Measurements from ENCODE around the gene CABLES1.

The CABLES1 gene

DNA sequence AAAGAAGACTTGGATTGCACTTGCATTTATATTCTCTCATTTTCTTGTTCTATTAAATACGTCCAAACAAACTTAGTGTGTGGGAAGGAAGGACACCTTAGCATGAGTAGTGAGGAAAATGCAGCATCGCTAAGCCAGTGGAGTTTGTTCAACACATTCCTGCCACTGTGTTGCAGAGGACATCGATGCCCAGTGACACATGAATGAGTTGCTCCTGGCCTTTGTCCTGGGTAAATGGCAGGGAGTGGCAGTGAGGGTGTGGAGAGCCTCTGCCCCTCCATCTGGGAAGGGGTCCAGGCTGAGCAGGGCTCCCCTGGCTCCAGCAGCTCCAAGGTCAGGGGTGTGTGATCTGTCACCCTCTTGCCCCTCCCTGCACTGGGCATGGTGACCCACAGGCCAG, 75.9 kb downstream of the CABLES1 start:
- no peak for TF ChIP-seq EZH2phosphoT487 (conservative IDR thresholded peaks at IDR 0.05; ENCODE audit: low read length)
- TF ChIP-seq, protein P1, sequence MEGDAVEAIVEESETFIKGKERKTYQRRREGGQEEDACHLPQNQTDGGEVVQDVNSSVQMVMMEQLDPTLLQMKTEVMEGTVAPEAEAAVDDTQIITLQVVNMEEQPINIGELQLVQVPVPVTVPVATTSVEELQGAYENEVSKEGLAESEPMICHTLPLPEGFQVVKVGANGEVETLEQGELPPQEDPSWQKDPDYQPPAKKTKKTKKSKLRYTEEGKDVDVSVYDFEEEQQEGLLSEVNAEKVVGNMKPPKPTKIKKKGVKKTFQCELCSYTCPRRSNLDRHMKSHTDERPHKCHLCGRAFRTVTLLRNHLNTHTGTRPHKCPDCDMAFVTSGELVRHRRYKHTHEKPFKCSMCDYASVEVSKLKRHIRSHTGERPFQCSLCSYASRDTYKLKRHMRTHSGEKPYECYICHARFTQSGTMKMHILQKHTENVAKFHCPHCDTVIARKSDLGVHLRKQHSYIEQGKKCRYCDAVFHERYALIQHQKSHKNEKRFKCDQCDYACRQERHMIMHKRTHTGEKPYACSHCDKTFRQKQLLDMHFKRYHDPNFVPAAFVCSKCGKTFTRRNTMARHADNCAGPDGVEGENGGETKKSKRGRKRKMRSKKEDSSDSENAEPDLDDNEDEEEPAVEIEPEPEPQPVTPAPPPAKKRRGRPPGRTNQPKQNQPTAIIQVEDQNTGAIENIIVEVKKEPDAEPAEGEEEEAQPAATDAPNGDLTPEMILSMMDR (IDR thresholded peaks at IDR 0.05; ENCODE audit: insufficient read depth, low read length, poor library complexity, severe bottlenecking), result no peak
- Histone ChIP-seq H3K27ac (ENCODE audit: low read depth, low read length) (no peak overlapping the region), H3K79me2 (ENCODE audit: insufficient read depth, low read length) (no peaks in the 10 kb centered on the region), H3F3A (ENCODE audit: insufficient read depth) (no peaks in the 10 kb centered on the region), H3K9me3 (ENCODE audit: insufficient read depth, low read length) (no peaks in the 10 kb centered on the region), H3K27me3 (ENCODE audit: low read length) (no peaks in the 10 kb centered on the region), H3K9me2 (replicated peaks; ENCODE audit: insufficient read depth, low read length) (no peaks in the 10 kb centered on the region), H3K9ac (ENCODE audit: low read length) (no peak overlapping the region), H3K4me2 (ENCODE audit: low read depth, low read length, poor library complexity, severe bottlenecking) (no peak overlapping the region), H3K36me3 (ENCODE audit: low read length) (no peaks in the 10 kb centered on the region), H2AFZ (ENCODE audit: low read depth, low read length, severe bottlenecking) (no peak overlapping the region), H3K4me3 (ENCODE audit: insufficient read depth, low read length, poor library complexity, severe bottlenecking) (no peak overlapping the region), H4K20me1 (ENCODE audit: low read depth, low read length) (no peaks in the 10 kb centered on the region)

DNA sequence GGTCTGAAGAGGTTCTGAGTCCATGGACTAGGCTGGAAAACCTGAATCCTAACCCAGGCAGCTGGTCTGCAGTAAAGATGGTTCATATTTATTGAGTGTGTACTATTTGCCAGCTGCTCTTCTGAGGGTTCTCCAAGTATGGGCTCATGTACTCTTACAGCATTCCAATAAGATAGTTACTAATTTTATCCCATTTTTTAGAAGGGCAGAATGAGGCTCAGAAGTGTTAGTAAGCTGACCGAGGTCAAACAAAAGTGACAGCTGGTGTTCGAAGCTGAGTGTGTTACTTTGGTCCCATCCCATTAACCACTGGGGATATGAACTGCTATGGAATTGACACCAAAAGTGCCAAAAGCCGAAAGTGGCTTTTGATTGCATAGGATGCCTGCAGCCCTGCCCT, 76.9 kb downstream of the CABLES1 start:
- Histone ChIP-seq H3K4me2 (ENCODE audit: low read depth, low read length, poor library complexity, severe bottlenecking) (no peak overlapping the region), H3F3A (ENCODE audit: insufficient read depth) (no peaks in the 10 kb centered on the region), H3K27me3 (ENCODE audit: low read length) (no peaks in the 10 kb centered on the region), H2AFZ (ENCODE audit: low read depth, low read length, severe bottlenecking) (no peak overlapping the region), H3K27ac (ENCODE audit: low read depth, low read length) (no peak overlapping the region), H4K20me1 (ENCODE audit: low read depth, low read length) (no peaks in the 10 kb centered on the region), H3K9ac (ENCODE audit: low read length) (no peak overlapping the region), H3K9me3 (ENCODE audit: insufficient read depth, low read length) (no peaks in the 10 kb centered on the region), H3K36me3 (ENCODE audit: low read length) (no peaks in the 10 kb centered on the region), H3K79me2 (ENCODE audit: insufficient read depth, low read length) (no peaks in the 10 kb centered on the region), H3K9me2 (replicated peaks; ENCODE audit: insufficient read depth, low read length) (no peaks in the 10 kb centered on the region), H3K4me3 (ENCODE audit: insufficient read depth, low read length, poor library complexity, severe bottlenecking) (no peak overlapping the region)
- TF ChIP-seq EZH2phosphoT487 (conservative IDR thresholded peaks at IDR 0.05; ENCODE audit: low read length), result no peak
- TF ChIP-seq, protein P1 (IDR thresholded peaks at IDR 0.05; ENCODE audit: insufficient read depth, low read length, poor library complexity, severe bottlenecking), result no peak

DNA sequence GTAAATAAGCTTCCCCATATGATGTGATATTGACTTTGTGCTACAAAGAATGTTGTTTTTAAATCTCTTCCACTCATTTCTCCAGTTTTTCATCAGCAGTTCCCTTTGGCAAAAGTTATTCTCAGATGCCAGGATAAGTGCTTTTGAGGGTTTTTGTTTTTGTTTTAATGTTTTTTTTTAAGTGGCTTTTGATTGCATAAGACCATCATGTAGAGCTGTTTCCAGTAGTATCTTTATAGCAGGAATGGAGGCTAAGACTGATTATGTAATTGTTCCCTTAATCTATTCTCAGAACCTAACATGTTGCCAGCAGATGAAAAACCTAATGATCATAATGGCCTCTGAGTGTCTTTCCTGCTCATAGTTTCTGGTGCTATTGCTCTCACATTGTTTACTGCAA, 77.9 kb downstream of the CABLES1 start:
- no peaks in the 10 kb centered on the region for H3K79me2 ChIP-seq (ENCODE audit: insufficient read depth, low read length)
- H3F3A ChIP-seq (ENCODE audit: insufficient read depth), result no peaks in the 10 kb centered on the region
- H3K4me3 ChIP-seq (ENCODE audit: insufficient read depth, low read length, poor library complexity, severe bottlenecking), result no peak overlapping the region
- H3K9me3 ChIP-seq (ENCODE audit: insufficient read depth, low read length), result no peaks in the 10 kb centered on the region
- H3K9ac ChIP-seq (ENCODE audit: low read length), result no peak overlapping the region
- H3K36me3 ChIP-seq (ENCODE audit: low read length), result no peaks in the 10 kb centered on the region
- TF ChIP-seq, protein P1 (IDR thresholded peaks at IDR 0.05; ENCODE audit: insufficient read depth, low read length, poor library complexity, severe bottlenecking), result no peak
- no peak for TF ChIP-seq EZH2phosphoT487 (conservative IDR thresholded peaks at IDR 0.05; ENCODE audit: low read length)
- H3K4me2 ChIP-seq (ENCODE audit: low read depth, low read length, poor library complexity, severe bottlenecking), result no peak overlapping the region
- H3K27me3 ChIP-seq (ENCODE audit: low read length), result no peaks in the 10 kb centered on the region
- H4K20me1 ChIP-seq (ENCODE audit: low read depth, low read length), result no peaks in the 10 kb centered on the region
- H2AFZ ChIP-seq (ENCODE audit: low read depth, low read length, severe bottlenecking), result no peak overlapping the region
- H3K27ac ChIP-seq (ENCODE audit: low read depth, low read length), result no peak overlapping the region
- H3K9me2 ChIP-seq (replicated peaks; ENCODE audit: insufficient read depth, low read length), result no peaks in the 10 kb centered on the region

Measured in SU-DHL-6 (cell line).